Measurements from ENCODE around the gene CLINT1. TPM values are rescaled to one million over a fixed set of nuclear protein-coding genes. Genes with fewer than 3 reads are reported as not detected.

Gene CLINT1
- total RNA-seq, 1 donor from 2014 or later: 105 TPM

DNA sequence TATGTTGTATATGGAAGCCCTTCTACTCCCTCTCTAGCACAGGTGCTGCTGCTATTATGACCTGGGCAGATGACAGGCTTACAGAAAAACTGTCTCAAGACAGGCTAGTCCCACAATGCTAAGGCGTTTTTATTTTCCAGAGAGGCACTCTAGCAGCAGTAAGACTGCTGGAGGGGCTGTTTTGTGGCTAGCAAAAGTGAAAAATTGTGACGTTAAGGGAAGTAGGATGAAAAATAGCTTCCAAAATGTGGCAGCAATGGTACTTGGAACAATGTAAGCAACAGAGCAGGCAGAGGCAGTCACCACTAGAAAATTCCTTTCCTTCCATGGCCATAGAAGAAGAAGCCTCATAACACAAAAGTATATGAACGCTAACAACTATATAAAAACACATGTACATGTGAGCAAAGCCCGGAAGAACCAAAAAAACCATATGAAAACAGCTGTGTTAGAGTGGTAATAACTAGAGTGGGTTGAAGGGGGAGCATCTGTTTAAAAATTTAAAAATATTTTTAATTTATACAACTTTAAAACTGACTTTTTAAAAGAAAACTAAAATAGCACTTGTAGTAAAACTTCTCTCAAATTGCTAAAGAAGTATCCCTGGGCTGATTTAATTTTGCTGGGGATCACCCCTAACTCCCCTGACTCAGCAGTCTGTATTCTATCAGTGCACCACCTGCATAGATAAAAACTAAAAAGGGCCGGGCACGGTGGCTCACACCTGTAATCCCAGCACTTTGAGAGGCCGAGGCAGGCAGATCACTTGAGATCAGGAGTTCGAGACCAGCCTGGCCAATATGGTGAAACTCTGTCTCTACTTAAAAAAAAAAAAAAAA lies 30.6 kb downstream of the CLINT1 start:
- peak overlapping the region; percentile 41 for H3K4me3 Mint-ChIP-seq
- H3K27ac Mint-ChIP-seq: peak overlapping the region; percentile 78
- TF ChIP-seq, protein P1, sequence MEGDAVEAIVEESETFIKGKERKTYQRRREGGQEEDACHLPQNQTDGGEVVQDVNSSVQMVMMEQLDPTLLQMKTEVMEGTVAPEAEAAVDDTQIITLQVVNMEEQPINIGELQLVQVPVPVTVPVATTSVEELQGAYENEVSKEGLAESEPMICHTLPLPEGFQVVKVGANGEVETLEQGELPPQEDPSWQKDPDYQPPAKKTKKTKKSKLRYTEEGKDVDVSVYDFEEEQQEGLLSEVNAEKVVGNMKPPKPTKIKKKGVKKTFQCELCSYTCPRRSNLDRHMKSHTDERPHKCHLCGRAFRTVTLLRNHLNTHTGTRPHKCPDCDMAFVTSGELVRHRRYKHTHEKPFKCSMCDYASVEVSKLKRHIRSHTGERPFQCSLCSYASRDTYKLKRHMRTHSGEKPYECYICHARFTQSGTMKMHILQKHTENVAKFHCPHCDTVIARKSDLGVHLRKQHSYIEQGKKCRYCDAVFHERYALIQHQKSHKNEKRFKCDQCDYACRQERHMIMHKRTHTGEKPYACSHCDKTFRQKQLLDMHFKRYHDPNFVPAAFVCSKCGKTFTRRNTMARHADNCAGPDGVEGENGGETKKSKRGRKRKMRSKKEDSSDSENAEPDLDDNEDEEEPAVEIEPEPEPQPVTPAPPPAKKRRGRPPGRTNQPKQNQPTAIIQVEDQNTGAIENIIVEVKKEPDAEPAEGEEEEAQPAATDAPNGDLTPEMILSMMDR (IDR thresholded peaks at IDR 0.05): no peak
- H3K9me3 Mint-ChIP-seq: no peaks in the 10 kb centered on the region
- no peak for DNase-seq
- intact Hi-C loops (cut with micrococcal nuclease): no loop called here
- peak; percentile 25 for ATAC-seq (ENCODE audit: low read depth)
- ChIA-PET POLR2A (interaction anchor here (0.6 to 1.4 kb wide), 4 partner anchors 9 to 123 kb away, joined by 3 read pairs; no protein-coding TSS in a partner anchor), CTCF (interaction anchor here (1.0 to 1.6 kb wide), 2 partner anchors 79 to 121 kb away, joined by 3 read pairs; no protein-coding TSS in a partner anchor)
- peaks cover 63% of the 10 kb centered on the region for H3K4me1 Mint-ChIP-seq
- peaks cover 6% of the 10 kb centered on the region for H3K36me3 Mint-ChIP-seq (ENCODE audit: low read depth)
- H3K27me3 Mint-ChIP-seq: no peaks in the 10 kb centered on the region

DNA sequence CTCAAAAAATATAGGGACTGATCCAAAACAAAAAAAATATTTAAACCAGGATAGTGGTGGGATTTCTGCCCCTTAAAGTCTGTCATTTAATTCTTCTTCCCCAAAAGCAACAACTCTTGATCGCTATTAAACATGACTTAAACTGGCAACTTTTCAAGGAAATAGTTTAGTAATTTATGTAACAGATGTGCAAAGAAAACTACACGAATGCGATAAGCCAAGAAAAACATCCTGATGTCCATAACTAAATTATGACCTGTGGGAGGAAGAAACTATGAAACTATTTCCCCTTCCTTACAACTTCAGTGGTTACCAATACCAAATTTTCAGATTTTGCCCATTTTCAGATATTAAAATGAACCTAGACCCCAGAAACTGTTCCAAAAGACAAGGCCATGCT lies 31.5 kb downstream of the CLINT1 start:
- Mint-ChIP-seq H3K36me3 (ENCODE audit: low read depth) (peaks cover 9% of the 10 kb centered on the region), H3K4me1 (peaks cover 56% of the 10 kb centered on the region), H3K9me3 (no peaks in the 10 kb centered on the region), H3K4me3 (no peak overlapping the region), H3K27ac (peak overlapping the region; percentile 78), H3K27me3 (no peaks in the 10 kb centered on the region)
- TF ChIP-seq, protein P1 (IDR thresholded peaks at IDR 0.05): no peak
- ATAC-seq (ENCODE audit: low read depth) (no peak), DNase-seq (no peak)
- CTCF ChIA-PET: interaction anchor here (2.1 kb wide), 1 partner anchor 122 kb away, joined by 8 read pairs; no protein-coding TSS in a partner anchor
- POLR2A ChIA-PET: no interaction called here
- intact Hi-C loops (cut with micrococcal nuclease): no loop called here

DNA sequence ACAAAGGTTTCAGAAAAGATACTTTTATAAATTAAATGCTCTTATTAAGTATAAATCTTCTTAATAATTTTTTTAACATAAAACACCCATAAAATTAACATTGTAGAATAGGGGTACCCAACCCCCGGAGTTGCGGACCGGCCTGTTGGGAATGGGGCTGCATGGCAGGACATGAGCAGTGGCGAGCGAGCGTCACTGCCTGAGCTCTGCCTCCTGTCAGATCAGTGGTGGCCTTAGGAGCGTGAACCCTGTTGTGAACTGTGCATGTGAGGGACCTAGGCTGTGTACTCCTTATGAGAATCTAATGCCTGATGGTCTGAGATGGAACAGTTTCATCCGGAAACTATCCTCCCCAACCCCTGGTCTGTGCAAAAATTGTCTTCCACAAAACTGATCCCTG lies 35.3 kb downstream of the CLINT1 start:
- no peaks in the 10 kb centered on the region for H3K9me3 Mint-ChIP-seq
- H3K4me3 Mint-ChIP-seq: no peak overlapping the region
- POLR2A ChIA-PET: no interaction called here
- no peak overlapping the region for H3K27ac Mint-ChIP-seq
- H3K27me3 Mint-ChIP-seq: no peaks in the 10 kb centered on the region
- peaks cover 39% of the 10 kb centered on the region for H3K4me1 Mint-ChIP-seq
- intact Hi-C loops (cut with micrococcal nuclease): loop anchor here (5.0 kb wide), 1 partner anchor 34 kb away; the partner anchor contains the start of gene CLINT1
- H3K36me3 Mint-ChIP-seq (ENCODE audit: low read depth): peaks cover 10% of the 10 kb centered on the region
- TF ChIP-seq, protein P1 (IDR thresholded peaks at IDR 0.05): no peak
- ATAC-seq (ENCODE audit: low read depth): no peak
- CTCF ChIA-PET: interaction anchor here (2.3 kb wide), 1 partner anchor 125 kb away, joined by 10 read pairs; no protein-coding TSS in a partner anchor
- DNase-seq: no peak

DNA sequence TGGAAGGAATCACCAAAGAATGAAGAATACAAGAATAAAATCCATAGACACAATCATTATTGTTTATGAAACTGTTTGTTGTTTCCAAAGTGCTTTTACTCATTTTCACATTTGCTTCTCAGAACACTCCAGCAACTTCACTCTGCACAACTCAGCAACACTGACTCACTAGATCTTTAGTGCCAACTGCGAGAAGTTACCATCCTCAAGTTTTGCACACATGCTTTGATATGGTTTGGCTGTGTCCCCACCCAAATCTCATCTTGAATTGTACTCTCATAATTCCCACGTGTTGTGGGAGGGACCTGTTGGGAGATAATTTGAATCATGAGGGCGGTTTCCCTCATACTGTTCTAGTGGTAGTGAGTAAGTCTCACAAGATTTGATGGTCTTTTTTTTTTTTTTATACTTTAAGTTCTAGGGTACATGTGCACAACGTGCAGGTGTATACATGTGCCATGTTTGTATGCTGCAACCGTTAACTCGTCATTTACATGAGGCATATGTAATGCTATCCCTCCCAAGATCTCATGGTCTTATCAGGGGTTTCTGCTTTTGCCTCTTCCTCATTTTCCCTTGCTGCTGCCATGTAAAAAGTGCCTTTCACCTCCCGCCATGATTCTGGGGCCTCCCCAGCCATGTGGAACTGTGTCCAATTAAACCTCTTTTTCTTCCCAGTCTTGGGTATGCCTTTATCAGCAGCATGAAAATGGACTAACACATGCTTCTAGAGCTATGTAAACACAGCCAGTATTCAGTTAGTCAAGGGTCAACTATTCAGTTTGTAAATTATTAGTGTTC lies 36.9 kb downstream of the CLINT1 start:
- intact Hi-C loops (cut with micrococcal nuclease): loop anchor here (5.0 kb wide), 1 partner anchor 35 kb away; the partner anchor contains the start of gene CLINT1
- CTCF ChIA-PET: interaction anchor here (0.9 to 2.3 kb wide), 3 partner anchors 37 to 173 kb away, joined by 3 to 10 read pairs (median 5); partner anchors contain the start of gene CLINT1
- H3K36me3 Mint-ChIP-seq (ENCODE audit: low read depth): peaks cover 17% of the 10 kb centered on the region
- no peaks in the 10 kb centered on the region for H3K9me3 Mint-ChIP-seq
- TF ChIP-seq, protein P1 (IDR thresholded peaks at IDR 0.05): no peak
- H3K27me3 Mint-ChIP-seq: no peaks in the 10 kb centered on the region
- POLR2A ChIA-PET: no interaction called here
- no peak overlapping the region for H3K4me3 Mint-ChIP-seq
- no peak for DNase-seq
- H3K4me1 Mint-ChIP-seq: peaks cover 30% of the 10 kb centered on the region
- ATAC-seq (ENCODE audit: low read depth): no peak
- no peak overlapping the region for H3K27ac Mint-ChIP-seq
